Posterior vena cava (tissue), 2 donors: Measurements from ENCODE around the gene ABCB6. TPM values are rescaled to one million over a fixed set of nuclear protein-coding genes. Genes with fewer than 3 reads are reported as not detected.
A peak's percentile ranks its signal among the peaks of the same experiment; 100 is the strongest.

Source experiments
- DNase-seq: peaks from one replicate; pipeline ENCODE4 v3.0.0-alpha.2; 2020; ENCODE audit warnings: low spot score
- intact Hi-C, 2 donors: fragments of 100-400 bp; cut with DNase I; formaldehyde crosslinking; loops; one replicate each; pipeline versions ENCODE4 v1.14.1 to v1.14.2; 2022 to 2023
- total RNA-seq, 2 donors: library from RNA; stranded (reverse); fragmentation: NEBNext Ultra II Directional; extraction: Animal tissue kit (Norgen Biotek cat#: 25700); gene quantifications; one replicate each; pipeline ENCODE4 v1.2.1, GENCODE V29; 2021
- donor health status: DM: yes; HTN: yes; CAD: no.
- donor health status: DM: yes; HTN: yes; CAD: no.

Gene ABCB6
- total RNA-seq, 2 donors from 2014 or later: 16.0 to 24.2 TPM

DNA sequence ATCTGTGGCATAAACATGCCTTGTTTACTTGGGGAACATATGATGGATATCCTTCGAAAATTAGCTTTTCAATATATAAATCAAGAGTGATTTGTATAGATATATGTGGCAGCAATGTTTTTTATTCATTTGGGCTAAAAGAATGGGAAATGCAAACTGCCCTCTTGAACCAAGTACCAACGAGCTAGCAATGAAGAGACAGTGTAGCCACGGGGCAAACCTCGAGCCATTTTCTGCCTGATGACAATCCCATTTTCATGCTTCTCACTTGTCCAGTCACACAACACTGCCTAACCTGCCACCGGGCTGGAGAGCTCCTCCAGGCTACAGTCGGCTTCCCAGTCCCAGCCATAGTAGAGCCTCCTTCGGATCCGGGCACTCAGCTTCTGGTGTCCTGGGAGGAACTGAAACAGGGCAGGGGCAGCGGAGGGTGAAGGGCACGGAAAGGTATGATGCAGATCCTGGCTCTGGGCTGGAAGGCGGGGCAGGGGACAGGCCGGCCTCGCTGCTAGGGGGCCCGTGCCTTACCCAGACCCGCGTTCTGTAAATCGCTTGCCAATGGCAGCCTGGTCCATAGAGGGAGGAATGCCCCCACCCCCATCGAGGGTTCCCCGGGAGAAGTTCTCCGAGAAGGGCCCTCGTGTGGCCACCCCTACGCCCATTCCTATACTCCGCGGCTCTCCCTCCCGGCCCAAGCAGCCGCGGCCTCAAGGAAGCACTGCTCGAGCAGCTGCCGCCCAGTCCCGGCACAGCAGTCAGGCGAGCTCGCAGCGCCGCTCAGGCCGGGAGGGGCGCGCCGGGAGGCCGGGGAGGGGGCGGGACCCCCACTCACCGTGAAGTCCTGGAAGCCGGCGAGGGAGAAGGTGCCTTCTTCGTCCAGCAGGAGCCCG is 42.6 kb downstream of the ABCB6 start:
- intact Hi-C loops: loop anchor here in 1 of 2 donors (5.0 kb wide), 1 partner anchor 41 kb away; the partner anchor contains the start of gene ABCB6
- DNase-seq: peak; percentile 87

DNA sequence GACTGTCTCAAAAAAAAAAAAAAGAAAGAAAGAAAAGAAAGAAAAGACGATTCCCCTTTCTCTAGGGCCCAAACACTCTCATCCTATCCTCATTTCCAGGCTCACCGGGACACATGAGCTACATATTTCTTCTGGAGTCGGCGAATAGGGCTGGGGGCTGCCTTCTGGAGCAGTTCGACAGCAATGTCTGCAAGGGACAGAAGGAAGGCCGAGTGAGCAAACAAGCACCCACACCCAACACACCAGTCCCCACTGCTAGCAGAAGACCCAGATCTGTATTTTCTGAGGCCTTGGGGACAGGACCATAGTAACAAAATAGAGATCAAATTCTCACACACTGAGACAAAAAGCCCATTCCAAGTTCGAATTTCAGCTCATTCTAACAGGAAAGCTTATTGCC is 43.3 kb downstream of the ABCB6 start:
- intact Hi-C loops: loop anchor here in 1 of 2 donors (5.0 kb wide), 1 partner anchor 42 kb away; the partner anchor contains the start of gene ABCB6
- no peak for DNase-seq

DNA sequence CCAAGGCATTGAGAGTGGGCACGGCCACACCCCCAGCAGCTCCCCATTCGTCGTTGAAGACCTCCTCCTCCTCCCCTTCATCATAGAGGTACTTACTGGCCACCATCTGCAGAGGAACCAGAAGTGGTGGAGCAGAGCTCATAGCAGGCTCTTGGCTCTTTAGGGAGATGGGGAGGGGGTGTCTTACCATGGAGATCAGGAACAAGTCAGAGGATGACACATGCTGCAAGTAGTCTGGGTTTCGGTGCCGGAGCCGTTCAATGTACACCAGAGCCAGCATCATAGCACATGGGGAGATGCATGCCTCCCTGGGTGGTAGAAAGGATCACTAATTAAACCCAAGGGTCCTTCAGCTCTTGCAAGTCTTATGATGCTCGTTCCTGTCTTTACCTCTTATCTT is 44.0 kb downstream of the ABCB6 start:
- DNase-seq: no peak
- intact Hi-C loops: loop anchor here in 1 of 2 donors (5.0 kb wide), 1 partner anchor 42 kb away; the partner anchor contains the start of gene ABCB6

GRCh38 chr2:219174146-219174545 is 44.6 kb downstream of the ABCB6 start:
- intact Hi-C loops: no loop called here
- no peak for DNase-seq

- intact Hi-C loops: no loop called here
- no peak for DNase-seq
Measured at GRCh38 chr2:219173176-219173575, 45.6 kb downstream of the ABCB6 start.

DNA sequence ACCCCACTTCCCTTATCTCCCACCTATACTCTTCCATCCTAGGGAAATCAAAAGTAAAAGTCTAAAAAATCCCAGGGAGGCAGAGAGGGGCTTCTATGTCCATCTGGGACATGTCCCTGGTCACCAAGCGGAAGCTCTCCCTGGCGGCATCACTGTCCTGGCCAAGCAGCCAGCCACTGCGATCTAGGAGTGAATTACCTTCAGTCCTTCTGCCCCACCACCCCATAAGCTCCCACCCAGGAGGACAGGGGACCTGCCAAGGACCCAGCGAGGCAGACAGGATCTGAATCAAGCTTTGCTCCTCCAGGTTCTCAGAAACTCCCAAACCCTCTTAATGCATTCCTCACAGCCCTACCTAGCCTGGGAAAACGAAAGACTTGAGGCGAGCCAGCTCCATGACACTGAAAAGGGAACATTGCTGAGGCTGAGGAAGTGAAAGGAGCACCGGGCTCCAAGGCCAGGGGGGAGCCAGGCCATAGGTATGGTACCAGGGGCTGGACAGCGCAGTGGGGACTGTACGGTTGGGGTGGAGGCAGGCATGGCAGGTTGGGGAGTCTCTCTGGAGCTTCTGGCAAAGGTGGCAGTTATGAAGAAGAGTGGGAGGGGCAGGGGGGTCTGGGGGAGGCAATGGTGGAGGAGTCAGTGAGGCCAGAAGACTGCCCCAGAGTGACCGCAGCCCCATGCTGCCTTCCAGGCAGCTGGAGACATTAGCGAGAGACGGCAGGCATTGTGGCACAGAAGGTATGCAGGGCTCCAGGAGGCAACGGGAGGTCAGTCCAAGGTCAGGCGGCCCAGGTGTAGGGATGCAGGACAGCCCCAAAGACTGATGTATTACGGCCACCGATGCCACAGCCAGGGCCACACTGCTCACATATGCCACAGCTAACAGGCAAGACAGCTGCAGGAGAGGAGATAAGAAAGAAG is 46.3 kb downstream of the ABCB6 start:
- DNase-seq: no peak
- intact Hi-C loops: no loop called here

- intact Hi-C loops: no loop called here
- DNase-seq: no peak
Measured at GRCh38 chr2:219171231-219171651, 47.5 kb downstream of the ABCB6 start.

DNA sequence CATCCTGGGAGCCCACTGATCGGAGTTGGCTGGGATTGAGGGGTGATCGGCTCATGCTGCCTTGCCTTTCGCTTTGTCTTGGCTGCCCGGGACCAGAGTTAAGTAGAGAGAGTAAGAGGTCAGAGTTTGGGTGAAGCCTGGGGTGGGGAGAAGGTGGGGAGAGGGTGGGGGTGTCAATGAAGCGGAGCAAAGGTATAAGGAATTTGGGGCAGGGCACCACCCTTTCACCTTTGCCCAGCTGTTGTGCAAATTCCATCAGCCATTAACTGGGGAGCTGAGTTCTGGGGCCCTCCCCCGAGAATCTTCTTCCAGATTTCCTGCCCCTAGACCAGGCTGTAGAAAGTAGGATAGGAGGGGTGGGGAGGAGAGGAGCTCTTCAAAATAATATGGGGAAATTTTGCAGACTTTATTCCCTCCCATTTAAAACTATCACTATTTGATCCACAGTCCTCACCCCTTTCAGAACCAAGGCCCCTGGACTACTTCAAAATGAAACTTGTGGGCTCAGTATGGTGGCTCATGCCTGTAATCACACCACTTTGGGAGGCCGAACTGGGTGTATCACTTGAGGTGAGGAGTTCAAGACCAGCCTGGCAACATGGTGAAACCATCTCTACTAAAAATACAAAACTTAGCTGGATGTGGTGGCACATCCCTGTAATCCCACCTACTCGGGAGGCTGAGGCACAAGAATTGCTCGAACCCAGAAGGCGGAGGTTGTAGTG is 48.7 kb downstream of the ABCB6 start, which contains the start of gene SLC23A3:
TSS of gene SLC23A3 (minus strand) at position 100 of the 725 bp plus-strand sequence. CDS start at position 55, 45 bp downstream.
- no peak for DNase-seq
- intact Hi-C loops: loop anchor here in 1 of 2 donors (10.0 kb wide), 1 partner anchor 215 kb away; the partner anchor contains the start of gene DNPEP

GRCh38 chr2:219168932-219169331 is 49.8 kb downstream of the ABCB6 start:
- intact Hi-C loops: loop anchor here in 1 of 2 donors (10.0 kb wide), 1 partner anchor 216 kb away; the partner anchor contains the start of gene DNPEP
- DNase-seq: no peak

DNA sequence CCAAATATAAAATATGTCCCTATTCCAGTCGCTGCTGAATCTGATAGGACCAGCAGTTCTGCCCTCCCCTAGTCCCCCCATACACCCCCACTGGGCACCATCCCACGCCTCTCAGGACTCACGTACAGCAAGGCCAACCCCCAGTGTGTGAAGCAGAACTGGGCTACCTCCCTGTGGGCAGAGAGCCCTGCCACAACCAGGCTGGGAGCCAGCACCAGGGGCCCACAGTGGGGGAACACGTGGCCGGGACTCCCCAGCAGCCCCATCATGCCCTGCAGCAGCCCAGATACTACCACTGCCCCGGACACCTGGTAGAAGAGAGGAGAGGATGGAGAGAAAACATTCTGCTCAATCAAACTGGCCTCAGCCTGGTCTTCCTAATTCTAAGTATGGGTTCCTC is 50.2 kb downstream of the ABCB6 start:
- no peak for DNase-seq
- intact Hi-C loops: loop anchor here in 1 of 2 donors (10.0 kb wide), 1 partner anchor 216 kb away; the partner anchor contains the start of gene DNPEP

GRCh38 chr2:219167997-219168396 is 50.8 kb downstream of the ABCB6 start:
- intact Hi-C loops: loop anchor here in 1 of 2 donors (10.0 kb wide), 1 partner anchor 217 kb away; the partner anchor contains the start of gene DNPEP
- DNase-seq: no peak

GRCh38 chr2:219165058-219165911 is 53.5 kb downstream of the ABCB6 start:
- no peak for DNase-seq
- intact Hi-C loops: loop anchor here in 1 of 2 donors (10.0 kb wide), 1 partner anchor 220 kb away; the partner anchor contains the start of gene DNPEP

- no peak for DNase-seq
- intact Hi-C loops: loop anchor here (5.0 to 10.0 kb wide), 2 partner anchors 134 to 222 kb away; partner anchors contain the start of gene DNPEP (in 1 of the 2)
Measured at GRCh38 chr2:219163156-219163555, 55.6 kb downstream of the ABCB6 start.

- DNase-seq: no peak
- intact Hi-C loops: loop anchor here (5.0 to 10.0 kb wide), 2 partner anchors 136 to 224 kb away; partner anchors contain the start of gene DNPEP (in 1 of the 2)
Measured at GRCh38 chr2:219161097-219161496, 57.7 kb downstream of the ABCB6 start.

DNA sequence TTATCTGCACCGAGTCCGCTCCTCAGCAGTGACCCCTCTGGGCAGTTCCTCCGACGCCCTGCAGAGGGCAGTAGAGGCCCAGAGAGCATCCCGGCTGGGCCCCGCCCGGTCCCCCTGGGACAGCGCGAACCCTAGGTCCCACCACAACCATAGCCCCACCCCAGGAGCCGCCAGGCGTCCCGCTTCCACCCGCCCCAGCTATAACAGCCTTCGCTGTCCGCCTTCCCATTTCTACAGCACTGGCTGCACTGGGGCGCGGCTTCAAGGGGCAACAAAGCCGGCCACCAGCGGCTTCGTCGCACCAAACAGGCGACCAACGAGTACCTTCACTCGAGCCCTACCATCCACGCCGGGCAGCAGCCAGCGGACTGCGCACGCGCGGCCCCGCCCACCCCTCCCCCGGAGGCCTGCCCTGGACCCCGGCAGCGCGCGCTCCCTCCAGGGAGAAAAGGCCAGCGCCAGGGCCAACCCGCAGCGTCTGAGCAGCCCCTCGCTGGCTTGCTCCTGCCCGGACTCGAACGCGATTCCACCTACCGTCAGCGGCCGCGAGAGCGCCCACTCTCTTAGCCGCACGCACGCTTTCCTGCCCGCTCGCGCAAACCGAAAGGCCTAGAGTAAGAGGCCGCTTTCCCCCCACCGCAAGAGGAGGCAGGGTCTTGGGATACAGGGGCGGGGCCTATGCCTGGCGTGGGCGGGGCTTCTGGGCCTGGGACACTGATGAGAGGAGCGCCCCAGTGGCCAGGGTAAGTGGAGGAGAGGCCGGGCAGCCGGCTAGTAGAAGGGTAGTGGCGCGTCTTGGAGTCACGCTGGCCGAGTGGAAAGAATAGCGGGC is 58.4 kb downstream of the ABCB6 start, which contains the start of gene NHEJ1:
TSS of gene NHEJ1 (minus strand) at position 630 of the 832 bp plus-strand sequence. CDS start 2,453 bp downstream, outside the sequence.
- DNase-seq: peak; percentile 99
- intact Hi-C loops: loop anchor here (5.0 to 10.0 kb wide), 2 partner anchors 137 to 224 kb away; partner anchors contain the start of gene DNPEP (in 1 of the 2)
